ENCODE measurements around the gene INPP5A.

The INPP5A gene

GRCh38 chr10:132616170-132616995 lies 78.8 kb downstream of the INPP5A start:
- no peak for DNase-seq

GRCh38 chr10:132616996-132617736 lies 79.6 kb downstream of the INPP5A start:
- DNase-seq = no peak

GRCh38 chr10:132617737-132618052 lies 80.1 kb downstream of the INPP5A start:
- DNase-seq = no peak

- DNase-seq = no peak
Measured at GRCh38 chr10:132618158-132618919, 80.8 kb downstream of the INPP5A start.

DNA sequence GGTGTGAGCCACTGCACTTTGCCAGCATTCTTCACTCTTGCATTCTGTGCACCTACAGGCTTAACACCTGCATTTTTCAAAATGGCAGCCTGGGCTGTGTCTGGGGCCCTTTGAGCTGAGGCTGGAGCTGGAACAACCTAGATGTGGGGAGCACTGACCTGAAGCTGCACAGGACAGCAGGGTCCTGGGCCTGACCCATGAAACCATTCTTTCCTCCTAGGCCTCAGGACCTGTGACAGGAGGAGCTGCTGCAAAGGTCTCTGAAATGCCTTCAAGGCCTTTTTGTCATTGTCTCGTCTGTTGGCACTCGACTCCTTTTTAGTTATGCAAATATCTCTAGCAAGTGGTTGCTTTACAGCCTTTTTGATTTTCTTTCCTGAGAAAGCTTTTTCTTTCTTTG lies 82.3 kb downstream of the INPP5A start:
- no peak for DNase-seq

GRCh38 chr10:132624061-132624846 lies 86.7 kb downstream of the INPP5A start:
- DNase-seq = no peak

DNA sequence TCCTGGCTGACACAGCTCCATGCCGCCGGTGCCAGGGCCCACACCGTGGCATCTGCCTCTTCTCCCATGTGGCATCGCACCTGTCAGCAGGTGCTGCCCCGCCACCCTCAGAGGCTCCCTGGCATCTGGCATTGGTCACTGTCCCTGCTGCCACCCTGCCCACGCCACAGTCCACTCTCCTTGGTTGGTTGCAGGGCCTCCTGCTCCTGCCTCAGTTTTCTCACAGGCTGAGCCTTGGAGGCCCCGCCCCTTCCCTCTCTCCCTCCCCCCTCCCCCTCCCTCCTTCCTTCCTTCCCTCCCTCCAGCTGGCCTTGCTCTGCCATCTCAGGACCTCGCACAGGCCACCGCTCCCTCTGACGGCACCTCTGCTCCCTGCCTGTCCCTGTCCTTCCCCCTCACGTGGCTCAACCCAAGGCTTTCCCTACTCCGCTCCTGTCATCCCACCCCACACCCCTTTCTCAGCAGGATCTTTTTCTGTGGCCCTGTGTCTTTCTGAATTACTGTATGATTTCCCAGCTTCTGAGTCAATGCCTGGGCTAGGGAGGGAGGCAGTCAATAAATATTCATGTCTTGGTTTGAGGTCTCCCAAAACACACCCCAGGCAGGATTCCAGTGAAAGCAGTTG lies 87.4 kb downstream of the INPP5A start:
- DNase-seq = no peak

GRCh38 chr10:132626019-132626760 lies 88.6 kb downstream of the INPP5A start:
- DNase-seq = no peak

DNA sequence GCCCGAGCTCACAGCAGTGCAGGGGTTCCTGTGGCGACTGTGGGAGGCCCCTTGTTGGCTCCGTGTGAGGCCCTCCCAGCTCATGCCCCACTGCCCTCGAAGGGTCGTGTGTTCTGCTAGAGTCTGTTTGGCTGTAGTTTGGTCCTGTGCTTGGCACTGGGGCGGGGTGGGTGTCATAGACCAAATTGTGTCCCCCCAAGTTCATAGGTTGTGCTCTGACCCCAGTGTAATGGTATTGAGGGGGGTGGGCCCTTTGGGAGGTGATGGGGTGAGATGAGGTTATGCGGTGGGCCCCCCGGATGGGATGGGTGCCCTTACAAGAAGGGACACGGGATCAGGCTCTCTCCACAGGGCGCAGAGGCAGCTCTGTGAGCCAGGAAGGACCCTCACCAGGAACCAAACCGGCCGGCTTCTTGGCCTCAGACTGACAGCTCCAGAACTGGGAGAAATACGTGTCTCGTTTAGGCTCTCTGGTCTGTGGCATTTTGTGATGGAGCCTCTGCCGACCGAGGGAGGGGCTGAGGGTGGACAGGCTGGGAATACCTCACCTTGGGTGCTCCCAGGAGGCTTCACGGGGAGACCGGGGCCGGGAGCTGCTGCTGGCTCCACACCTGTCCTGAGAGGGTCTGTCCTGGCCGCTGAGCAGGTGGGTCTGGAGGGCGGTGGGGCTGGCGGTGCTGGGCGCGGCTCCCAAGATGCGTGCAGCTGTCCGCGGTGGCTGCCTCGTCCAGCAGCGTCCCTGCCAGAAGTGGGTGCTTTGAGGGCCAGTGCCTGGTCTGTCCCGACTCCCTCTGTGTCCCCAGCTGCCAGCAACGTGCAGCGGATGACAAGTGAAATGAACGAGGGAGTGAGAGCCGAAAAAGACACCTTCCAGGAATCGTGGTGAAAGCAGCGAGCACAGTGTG lies 89.4 kb downstream of the INPP5A start:
- peak; percentile 59 for DNase-seq

- peak; percentile 68 for DNase-seq
Measured at GRCh38 chr10:132627666-132628531, 90.3 kb downstream of the INPP5A start.

GRCh38 chr10:132628966-132629900 lies 91.6 kb downstream of the INPP5A start:
- DNase-seq = no peak

DNA sequence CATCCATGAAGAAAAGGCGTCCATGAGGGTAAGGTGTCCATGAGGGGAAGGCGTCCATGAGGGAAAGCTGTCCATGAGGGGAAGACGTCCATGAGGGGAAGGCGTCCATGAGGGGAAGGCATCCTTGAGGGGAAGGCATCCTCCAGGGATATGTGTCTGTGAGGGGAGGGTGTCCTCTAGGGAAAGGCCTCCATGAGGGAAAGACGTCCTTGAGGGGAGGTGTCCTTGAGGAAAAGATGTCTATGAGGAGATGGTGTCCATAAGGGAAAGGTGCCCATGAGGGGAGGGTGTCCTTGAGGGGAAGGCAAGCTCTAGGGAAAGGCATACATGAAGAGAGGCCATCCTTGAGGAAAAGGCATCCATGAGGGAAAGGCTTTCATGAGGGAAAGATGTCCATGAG lies 92.6 kb downstream of the INPP5A start:
- no peak for DNase-seq

DNA sequence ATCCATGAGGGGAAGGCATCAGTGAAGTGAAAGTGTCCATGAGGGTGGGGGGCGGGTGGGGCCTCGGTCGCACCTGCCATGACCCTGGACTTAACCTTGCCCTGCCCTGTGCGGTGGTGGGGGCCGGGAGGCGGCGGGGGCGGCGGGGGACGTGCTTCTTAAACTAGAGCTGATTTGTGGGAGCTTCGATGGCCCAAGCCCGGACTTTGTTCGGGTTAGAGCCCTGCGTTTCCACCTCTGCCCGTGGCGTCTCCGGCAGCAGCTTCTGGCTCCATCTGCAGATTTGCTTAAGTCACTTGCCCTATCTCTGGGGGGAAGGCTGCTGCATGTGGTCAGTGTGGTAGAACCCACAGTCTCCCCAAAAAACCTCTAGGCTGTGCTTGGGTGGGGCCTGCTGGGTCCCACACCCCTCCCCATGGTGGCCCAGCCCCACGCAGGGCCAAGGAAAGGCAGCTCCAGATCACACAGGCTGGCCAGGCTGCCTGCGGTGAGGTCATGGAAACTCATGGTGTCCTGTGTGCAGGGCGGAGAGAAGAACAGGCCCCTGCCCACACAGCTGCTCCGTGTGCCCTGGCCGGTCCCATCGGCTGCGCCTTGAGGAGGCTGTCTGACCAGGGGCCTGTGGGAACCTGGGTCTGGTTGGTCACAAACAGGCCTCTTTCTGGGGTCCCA lies 93.2 kb downstream of the INPP5A start:
- no peak for DNase-seq

- DNase-seq = no peak
Measured at GRCh38 chr10:132631338-132631735, 93.8 kb downstream of the INPP5A start.

GRCh38 chr10:132632091-132632561 lies 94.5 kb downstream of the INPP5A start:
- DNase-seq = no peak

DNA sequence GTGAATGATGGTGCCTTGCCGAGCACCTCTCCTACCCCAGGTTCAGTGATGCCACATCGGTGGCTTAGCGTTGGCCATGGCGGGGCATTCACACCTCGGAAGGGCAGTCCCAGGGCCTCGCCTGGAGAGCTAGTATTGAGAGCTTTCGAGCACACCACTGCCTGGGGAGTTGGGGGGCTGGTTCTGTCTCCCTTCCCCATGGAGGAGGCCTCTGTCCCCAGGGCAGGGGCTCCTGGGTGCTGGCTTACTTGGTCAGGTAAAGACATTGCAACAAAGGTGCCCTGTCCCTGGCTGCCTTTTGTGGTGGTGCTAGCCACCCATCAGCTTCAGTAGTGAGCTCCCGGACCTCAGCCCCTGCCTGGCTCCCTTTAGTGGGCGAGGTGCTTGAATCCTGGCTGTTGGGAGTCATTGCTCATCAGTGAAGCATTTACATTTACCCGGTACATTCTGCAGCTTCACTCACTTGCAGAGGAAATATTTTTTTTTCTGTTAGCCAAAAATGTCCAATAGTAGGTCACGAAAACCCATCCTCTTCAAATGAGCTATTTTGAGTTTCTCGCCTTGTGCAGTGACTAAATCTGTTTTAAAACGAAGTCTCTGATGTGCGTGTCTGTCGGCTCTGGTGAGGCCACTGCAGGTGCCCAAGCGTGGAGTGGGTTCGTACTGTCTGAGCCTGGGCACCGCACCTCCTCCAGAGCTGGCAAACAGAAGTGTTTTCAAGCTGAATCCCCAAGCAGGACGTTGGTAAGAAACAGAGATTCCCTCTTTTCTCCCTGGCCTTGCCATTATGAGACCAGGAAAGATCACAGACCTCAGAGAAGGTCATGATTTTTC lies 95.5 kb downstream of the INPP5A start:
- DNase-seq = no peak
